H1 (cell line): ENCODE data around the gene GNG7. TPM values are rescaled to one million over a fixed set of nuclear protein-coding genes. Genes with fewer than 3 reads are reported as not detected.

Experiments used
- KDM5A ChIP-seq: fragments of 200-600 bp; IDR thresholded peaks from 2 replicates; pipeline ENCODE4 v1.7.1; 2012; ENCODE audit warnings: mild to moderate bottlenecking, low read length, inconsistent platforms, mixed read lengths
- RFX5 ChIP-seq: IDR thresholded peaks from 2 replicates; pipeline ENCODE4 v1.6.1; 2011; ENCODE audit warnings: low read depth, low read length, improper control_type of control experiment, borderline replicate concordance
- SIN3A ChIP-seq, 2 experiments: IDR thresholded peaks in 1 of 2; conservative IDR thresholded peaks in 1 of 2; 2 replicates each; pipeline ENCODE4 v1.6.1; 2011 to 2012; ENCODE audit warnings: low read length in 2 of 2, improper control_type of control experiment in 1 of 2, low read depth in 1 of 2, mild to moderate bottlenecking in 1 of 2
- polyA plus RNA-seq, 7 experiments: library from polyadenylated mRNA; depleted of rRNA in 3 of 7; stranded (reverse) in 5 of 7; unstranded in 2 of 7; fragments of >200 nt in 5 of 7; fragments of 200-250 nt in 2 of 7; gene quantifications; 1 replicate in 5 of 7; 2 replicates in 1 of 7; 4 replicates in 1 of 7; pipeline versions ENCODE4 v1.2.1 to v1.2.3, GENCODE V29; 2011 to 2013; ENCODE audit warnings: missing spikeins in 2 of 7, mixed read lengths in 2 of 7
- total RNA-seq: library from RNA; stranded (reverse); fragmentation: NEBNext Ultra II Directional; extraction: Animal tissue kit (Norgen Biotek cat#: 25700); gene quantifications from 2 replicates; pipeline ENCODE4 v1.2.1, GENCODE V29; 2021

The GNG7 gene
- total and polyA plus RNA-seq, 2 of the 8 experiments (the other 6 are each of a cell fraction or from before 2014, with no cell fraction given): 2.8 to 7.8 TPM

- no peak for TF ChIP-seq SIN3A (conservative IDR thresholded peaks at IDR 0.05 in 1 of 2, IDR thresholded peaks at IDR 0.05 in 1 of 2; ENCODE audit: low read depth in 1 of 2, low read length in 2 of 2)
- no peak for TF ChIP-seq KDM5A
- no peak for TF ChIP-seq RFX5
- TF ChIP-seq, all 59 proteins: peak for 0
Observed at GRCh38 chr19:2751438-2751830, 48.9 kb upstream of the GNG7 start (continued).
